C4-2B (cell line): ENCODE data around the gene CGB7.

Experiments
- ZFX ChIP-seq: fragments of 450-650 bp; IDR thresholded peaks from 2 replicates; pipeline ENCODE4 v1.6.1; 2017
- TF ChIP-seq, protein P1 (sequence below): fragments of 450-650 bp; conservative IDR thresholded peaks from 2 replicates; pipeline ENCODE4 v1.5.1; 2017; ENCODE audit warnings: mild to moderate bottlenecking

- TF ChIP-seq, protein P1, sequence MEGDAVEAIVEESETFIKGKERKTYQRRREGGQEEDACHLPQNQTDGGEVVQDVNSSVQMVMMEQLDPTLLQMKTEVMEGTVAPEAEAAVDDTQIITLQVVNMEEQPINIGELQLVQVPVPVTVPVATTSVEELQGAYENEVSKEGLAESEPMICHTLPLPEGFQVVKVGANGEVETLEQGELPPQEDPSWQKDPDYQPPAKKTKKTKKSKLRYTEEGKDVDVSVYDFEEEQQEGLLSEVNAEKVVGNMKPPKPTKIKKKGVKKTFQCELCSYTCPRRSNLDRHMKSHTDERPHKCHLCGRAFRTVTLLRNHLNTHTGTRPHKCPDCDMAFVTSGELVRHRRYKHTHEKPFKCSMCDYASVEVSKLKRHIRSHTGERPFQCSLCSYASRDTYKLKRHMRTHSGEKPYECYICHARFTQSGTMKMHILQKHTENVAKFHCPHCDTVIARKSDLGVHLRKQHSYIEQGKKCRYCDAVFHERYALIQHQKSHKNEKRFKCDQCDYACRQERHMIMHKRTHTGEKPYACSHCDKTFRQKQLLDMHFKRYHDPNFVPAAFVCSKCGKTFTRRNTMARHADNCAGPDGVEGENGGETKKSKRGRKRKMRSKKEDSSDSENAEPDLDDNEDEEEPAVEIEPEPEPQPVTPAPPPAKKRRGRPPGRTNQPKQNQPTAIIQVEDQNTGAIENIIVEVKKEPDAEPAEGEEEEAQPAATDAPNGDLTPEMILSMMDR: no peak
- TF ChIP-seq ZFX: no peak
Measured at GRCh38 chr19:49014123-49014869, 43.3 kb downstream of the CGB7 start.
